ENCODE data around the gene FOXP1. TPM values are rescaled to one million over a fixed set of nuclear protein-coding genes. Genes with fewer than 3 reads are reported as not detected.

Gene FOXP1
- total and polyA plus RNA-seq, 9 of the 15 experiments (the other 6 are each of a cell fraction or from before 2014, with no cell fraction given): 7.7 to 34.5 (median 13.7) TPM

- TF ChIP-seq, protein P1, sequence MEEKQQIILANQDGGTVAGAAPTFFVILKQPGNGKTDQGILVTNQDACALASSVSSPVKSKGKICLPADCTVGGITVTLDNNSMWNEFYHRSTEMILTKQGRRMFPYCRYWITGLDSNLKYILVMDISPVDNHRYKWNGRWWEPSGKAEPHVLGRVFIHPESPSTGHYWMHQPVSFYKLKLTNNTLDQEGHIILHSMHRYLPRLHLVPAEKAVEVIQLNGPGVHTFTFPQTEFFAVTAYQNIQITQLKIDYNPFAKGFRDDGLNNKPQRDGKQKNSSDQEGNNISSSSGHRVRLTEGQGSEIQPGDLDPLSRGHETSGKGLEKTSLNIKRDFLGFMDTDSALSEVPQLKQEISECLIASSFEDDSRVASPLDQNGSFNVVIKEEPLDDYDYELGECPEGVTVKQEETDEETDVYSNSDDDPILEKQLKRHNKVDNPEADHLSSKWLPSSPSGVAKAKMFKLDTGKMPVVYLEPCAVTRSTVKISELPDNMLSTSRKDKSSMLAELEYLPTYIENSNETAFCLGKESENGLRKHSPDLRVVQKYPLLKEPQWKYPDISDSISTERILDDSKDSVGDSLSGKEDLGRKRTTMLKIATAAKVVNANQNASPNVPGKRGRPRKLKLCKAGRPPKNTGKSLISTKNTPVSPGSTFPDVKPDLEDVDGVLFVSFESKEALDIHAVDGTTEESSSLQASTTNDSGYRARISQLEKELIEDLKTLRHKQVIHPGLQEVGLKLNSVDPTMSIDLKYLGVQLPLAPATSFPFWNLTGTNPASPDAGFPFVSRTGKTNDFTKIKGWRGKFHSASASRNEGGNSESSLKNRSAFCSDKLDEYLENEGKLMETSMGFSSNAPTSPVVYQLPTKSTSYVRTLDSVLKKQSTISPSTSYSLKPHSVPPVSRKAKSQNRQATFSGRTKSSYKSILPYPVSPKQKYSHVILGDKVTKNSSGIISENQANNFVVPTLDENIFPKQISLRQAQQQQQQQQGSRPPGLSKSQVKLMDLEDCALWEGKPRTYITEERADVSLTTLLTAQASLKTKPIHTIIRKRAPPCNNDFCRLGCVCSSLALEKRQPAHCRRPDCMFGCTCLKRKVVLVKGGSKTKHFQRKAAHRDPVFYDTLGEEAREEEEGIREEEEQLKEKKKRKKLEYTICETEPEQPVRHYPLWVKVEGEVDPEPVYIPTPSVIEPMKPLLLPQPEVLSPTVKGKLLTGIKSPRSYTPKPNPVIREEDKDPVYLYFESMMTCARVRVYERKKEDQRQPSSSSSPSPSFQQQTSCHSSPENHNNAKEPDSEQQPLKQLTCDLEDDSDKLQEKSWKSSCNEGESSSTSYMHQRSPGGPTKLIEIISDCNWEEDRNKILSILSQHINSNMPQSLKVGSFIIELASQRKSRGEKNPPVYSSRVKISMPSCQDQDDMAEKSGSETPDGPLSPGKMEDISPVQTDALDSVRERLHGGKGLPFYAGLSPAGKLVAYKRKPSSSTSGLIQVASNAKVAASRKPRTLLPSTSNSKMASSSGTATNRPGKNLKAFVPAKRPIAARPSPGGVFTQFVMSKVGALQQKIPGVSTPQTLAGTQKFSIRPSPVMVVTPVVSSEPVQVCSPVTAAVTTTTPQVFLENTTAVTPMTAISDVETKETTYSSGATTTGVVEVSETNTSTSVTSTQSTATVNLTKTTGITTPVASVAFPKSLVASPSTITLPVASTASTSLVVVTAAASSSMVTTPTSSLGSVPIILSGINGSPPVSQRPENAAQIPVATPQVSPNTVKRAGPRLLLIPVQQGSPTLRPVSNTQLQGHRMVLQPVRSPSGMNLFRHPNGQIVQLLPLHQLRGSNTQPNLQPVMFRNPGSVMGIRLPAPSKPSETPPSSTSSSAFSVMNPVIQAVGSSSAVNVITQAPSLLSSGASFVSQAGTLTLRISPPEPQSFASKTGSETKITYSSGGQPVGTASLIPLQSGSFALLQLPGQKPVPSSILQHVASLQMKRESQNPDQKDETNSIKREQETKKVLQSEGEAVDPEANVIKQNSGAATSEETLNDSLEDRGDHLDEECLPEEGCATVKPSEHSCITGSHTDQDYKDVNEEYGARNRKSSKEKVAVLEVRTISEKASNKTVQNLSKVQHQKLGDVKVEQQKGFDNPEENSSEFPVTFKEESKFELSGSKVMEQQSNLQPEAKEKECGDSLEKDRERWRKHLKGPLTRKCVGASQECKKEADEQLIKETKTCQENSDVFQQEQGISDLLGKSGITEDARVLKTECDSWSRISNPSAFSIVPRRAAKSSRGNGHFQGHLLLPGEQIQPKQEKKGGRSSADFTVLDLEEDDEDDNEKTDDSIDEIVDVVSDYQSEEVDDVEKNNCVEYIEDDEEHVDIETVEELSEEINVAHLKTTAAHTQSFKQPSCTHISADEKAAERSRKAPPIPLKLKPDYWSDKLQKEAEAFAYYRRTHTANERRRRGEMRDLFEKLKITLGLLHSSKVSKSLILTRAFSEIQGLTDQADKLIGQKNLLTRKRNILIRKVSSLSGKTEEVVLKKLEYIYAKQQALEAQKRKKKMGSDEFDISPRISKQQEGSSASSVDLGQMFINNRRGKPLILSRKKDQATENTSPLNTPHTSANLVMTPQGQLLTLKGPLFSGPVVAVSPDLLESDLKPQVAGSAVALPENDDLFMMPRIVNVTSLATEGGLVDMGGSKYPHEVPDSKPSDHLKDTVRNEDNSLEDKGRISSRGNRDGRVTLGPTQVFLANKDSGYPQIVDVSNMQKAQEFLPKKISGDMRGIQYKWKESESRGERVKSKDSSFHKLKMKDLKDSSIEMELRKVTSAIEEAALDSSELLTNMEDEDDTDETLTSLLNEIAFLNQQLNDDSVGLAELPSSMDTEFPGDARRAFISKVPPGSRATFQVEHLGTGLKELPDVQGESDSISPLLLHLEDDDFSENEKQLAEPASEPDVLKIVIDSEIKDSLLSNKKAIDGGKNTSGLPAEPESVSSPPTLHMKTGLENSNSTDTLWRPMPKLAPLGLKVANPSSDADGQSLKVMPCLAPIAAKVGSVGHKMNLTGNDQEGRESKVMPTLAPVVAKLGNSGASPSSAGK (IDR thresholded peaks at IDR 0.05): no peak
- TF ChIP-seq CHCHD3 (CRISPR knock-in tag; IDR thresholded peaks at IDR 0.05) (no peak), DMBX1 (CRISPR knock-in tag; IDR thresholded peaks at IDR 0.05; ENCODE audit: borderline replicate concordance) (no peak), LCOR (CRISPR knock-in tag; IDR thresholded peaks at IDR 0.05) (no peak), ZNF174 (CRISPR knock-in tag; IDR thresholded peaks at IDR 0.05) (no peak), RAD51 (IDR thresholded peaks at IDR 0.05; ENCODE audit: borderline replicate concordance, low read depth) (no peak)
- TF ChIP-seq, protein P2, sequence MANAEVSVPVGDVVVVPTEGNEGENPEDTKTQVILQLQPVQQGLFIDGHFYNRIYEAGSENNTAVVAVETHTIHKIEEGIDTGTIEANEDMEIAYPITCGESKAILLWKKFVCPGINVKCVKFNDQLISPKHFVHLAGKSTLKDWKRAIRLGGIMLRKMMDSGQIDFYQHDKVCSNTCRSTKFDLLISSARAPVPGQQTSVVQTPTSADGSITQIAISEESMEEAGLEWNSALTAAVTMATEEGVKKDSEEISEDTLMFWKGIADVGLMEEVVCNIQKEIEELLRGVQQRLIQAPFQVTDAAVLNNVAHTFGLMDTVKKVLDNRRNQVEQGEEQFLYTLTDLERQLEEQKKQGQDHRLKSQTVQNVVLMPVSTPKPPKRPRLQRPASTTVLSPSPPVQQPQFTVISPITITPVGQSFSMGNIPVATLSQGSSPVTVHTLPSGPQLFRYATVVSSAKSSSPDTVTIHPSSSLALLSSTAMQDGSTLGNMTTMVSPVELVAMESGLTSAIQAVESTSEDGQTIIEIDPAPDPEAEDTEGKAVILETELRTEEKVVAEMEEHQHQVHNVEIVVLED (CRISPR knock-in tag; IDR thresholded peaks at IDR 0.05): no peak
These were observed 610.0 kb downstream of the FOXP1 start (continued) for GRCh38 chr3:70973558-70973957.
